Right lobe of liver (tissue), 6 donors: ENCODE data around the gene RABL6. TPM values are rescaled to one million over a fixed set of nuclear protein-coding genes. Genes with fewer than 3 reads are reported as not detected.
A peak's percentile ranks its signal among the peaks of the same experiment; 100 is the strongest.

ENCODE experiments used
- ATAC-seq, 4 donors: fragments of 200-7000 bp; cut with Tn5 transposase; one replicate each; pipeline ENCODE4 v1.9.1; 2020; ENCODE audit warnings: mild to moderate bottlenecking in 4 of 4, moderate library complexity in 4 of 4
- DNase-seq, 3 donors: peaks; one replicate each; pipeline ENCODE4 v3.0.0-alpha.2; 2020
- H3K27ac ChIP-seq, 3 donors: fragments of 200-600 bp; one replicate each; pipeline ENCODE4 v1.8.0; 2022
- H3K27me3 ChIP-seq, 2 donors: fragments of 200-600 bp; one replicate each; pipeline ENCODE4 v1.8.0; 2022
- H3K36me3 ChIP-seq, 4 donors: fragments of 200-600 bp; sonication (generic) in 1 of 4; one replicate each; pipeline versions ENCODE4 v1.5.1 to v1.8.0; 2017 to 2022; ENCODE audit warnings: control low read depth in 1 of 4
- H3K4me1 ChIP-seq, 4 donors: fragments of 200-600 bp; sonication (generic) in 1 of 4; one replicate each; pipeline versions ENCODE4 v1.5.1 to v1.8.0; 2017 to 2022; ENCODE audit warnings: control low read depth in 1 of 4
- H3K4me3 ChIP-seq, 3 donors: fragments of 200-600 bp; one replicate each; pipeline ENCODE4 v1.8.0; 2022
- H3K9me3 ChIP-seq, 4 donors: fragments of 200-600 bp; sonication (generic) in 1 of 4; one replicate each; pipeline versions ENCODE4 v1.5.1 to v1.8.0; 2017 to 2022; ENCODE audit warnings: control low read depth in 1 of 4
- CTCF ChIP-seq, 4 donors: fragments of 200-600 bp in 3 of 4; fragments of 450-650 bp in 1 of 4; IDR thresholded peaks; one replicate each; pipeline versions ENCODE4 v1.5.1 to v1.8.0; 2016 to 2022; ENCODE audit warnings: antibody characterized with exemption in 4 of 4, mild to moderate bottlenecking in 2 of 4
- POLR2A ChIP-seq: fragments of 450-650 bp; IDR thresholded peaks from one replicate; pipeline ENCODE4 v1.6.1; 2017; ENCODE audit warnings: antibody characterized with exemption, mild to moderate bottlenecking
- WGBS: methylation state at CpG from one replicate; pipeline ENCODE4 v1.1.6; 2018; ENCODE audit warnings: low coverage, low lambda C conversion rate; ENCODE audit not compliant: insufficient coverage; ENCODE audit errors: missing lambda C conversion rate; 5-methylcytosine and 5-hydroxymethylcytosine counted together
- intact Hi-C, 2 donors: fragments of 100-400 bp; cut with DNase I; formaldehyde crosslinking; loops; one replicate each; pipeline versions ENCODE4 v1.11.2 to v1.14.1; 2022
- total RNA-seq, 6 experiments: library from RNA; depleted of rRNA in 2 of 6; stranded (reverse); fragments of >200 nt in 2 of 6; fragmentation: NEBNext Ultra II Directional in 3 of 6; extraction: Animal tissue kit (Norgen Biotek cat#: 25700) in 3 of 6; gene quantifications; one replicate each; pipeline versions ENCODE4 v1.1.0 to v1.2.4, GENCODE V29; 2016 to 2023
- donor health status: DM: no; HTN: yes; CAD: no.
- donor health status: DM: no; HTN: no; CAD: no.
- donor health status: DM: no; HTN: no; CAD: no.
- donor health status: DM: no; HTN: yes; CAD: no.
- donor health status: DM: no; HTN: yes; CAD: no.

The RABL6 gene
- total RNA-seq, 6 experiments from 2014 or later = 8.0 to 14.8 (median 12.4) TPM

GRCh38 chr9:136775191-136775590, 32.6 kb upstream of the RABL6 start:
- DNase-seq = peak in 1 of 3 donors; percentile 6
- WGBS = 78% methylated on average over 5 of the region's 6 CpGs

GRCh38 chr9:136776947-136777346, 30.8 kb upstream of the RABL6 start:
- no peak overlapping the region for H3K4me3 ChIP-seq
- DNase-seq (no peak), ATAC-seq (no peak)
- TF ChIP-seq CTCF (IDR thresholded peaks at IDR 0.05) (no peak), POLR2A (no peak)
- no peaks in the 10 kb centered on the region for H3K27me3 ChIP-seq
- WGBS = 63% methylated on average over 6 of the region's 7 CpGs
- H3K27ac ChIP-seq = no peak overlapping the region
- intact Hi-C loops = loop anchor here in 1 of 2 donors (10.0 kb wide), 1 partner anchor 258 kb away; the partner anchor contains the start of gene FUT7
- no peaks in the 10 kb centered on the region for H3K9me3 ChIP-seq
- H3K36me3 ChIP-seq = no peaks in the 10 kb centered on the region
- H3K4me1 ChIP-seq = no peaks in the 10 kb centered on the region

More at GRCh38 chr9:136775191-136775590, 32.6 kb upstream of the RABL6 start:
- TF ChIP-seq CTCF (IDR thresholded peaks at IDR 0.05) (no peak), POLR2A (no peak)
- Histone ChIP-seq H3K27me3 (no peaks in the 10 kb centered on the region), H3K36me3 (no peaks in the 10 kb centered on the region), H3K27ac (no peak overlapping the region), H3K9me3 (no peaks in the 10 kb centered on the region), H3K4me3 (no peak overlapping the region), H3K4me1 (no peaks in the 10 kb centered on the region)
- intact Hi-C loops = loop anchor here in 1 of 2 donors (10.0 kb wide), 1 partner anchor 260 kb away; the partner anchor contains the start of gene FUT7
- no peak for ATAC-seq

- ATAC-seq (no peak), DNase-seq (no peak)
- no peaks in the 10 kb centered on the region for H3K36me3 ChIP-seq
- 44% methylated on average over 6 of the region's 14 CpGs for WGBS
- TF ChIP-seq CTCF (IDR thresholded peaks at IDR 0.05) (no peak), POLR2A (no peak)
- no peak overlapping the region for H3K4me3 ChIP-seq
- H3K4me1 ChIP-seq = no peaks in the 10 kb centered on the region
- H3K27ac ChIP-seq = no peak overlapping the region
- intact Hi-C loops = loop anchor here in 1 of 2 donors (10.0 kb wide), 1 partner anchor 257 kb away; the partner anchor contains the start of gene FUT7
- H3K27me3 ChIP-seq = no peaks in the 10 kb centered on the region
- H3K9me3 ChIP-seq = no peaks in the 10 kb centered on the region
Measured at GRCh38 chr9:136777359-136777758, 30.4 kb upstream of the RABL6 start.

- intact Hi-C loops = loop anchor here in 1 of 2 donors (10.0 kb wide), 1 partner anchor 255 kb away; the partner anchor contains the start of gene FUT7
- ATAC-seq = no peak
- Histone ChIP-seq H3K9me3 (no peaks in the 10 kb centered on the region), H3K4me3 (no peak overlapping the region), H3K4me1 (no peaks in the 10 kb centered on the region), H3K27ac (no peak overlapping the region), H3K27me3 (no peaks in the 10 kb centered on the region), H3K36me3 (no peaks in the 10 kb centered on the region)
- DNase-seq = no peak
- TF ChIP-seq CTCF (IDR thresholded peaks at IDR 0.05) = no peak
- TF ChIP-seq POLR2A = no peak
- WGBS = 91% methylated on average over 4 of the region's 5 CpGs
Measured at GRCh38 chr9:136779808-136780207, 27.9 kb upstream of the RABL6 start.
